ENCODE measurements around the gene PROX1.

Gene PROX1

GRCh38 chr1:214072426-214073157 lies 84.8 kb downstream of the PROX1 start:
- Mint-ChIP-seq H3K27me3 (ENCODE audit: low read depth, poor library complexity) (no peaks in the 10 kb centered on the region), H3K4me1 (peaks cover 96% of the 10 kb centered on the region), H3K9me3 (no peaks in the 10 kb centered on the region), H3K4me3 (peak overlapping the region; percentile 16), H3K27ac (no peak overlapping the region), H3K36me3 (ENCODE audit: low read depth) (no peaks in the 10 kb centered on the region)
- no peak for TF ChIP-seq CTCF (IDR thresholded peaks at IDR 0.05)
- DNase-seq = no peak

GRCh38 chr1:214074477-214074876 lies 86.7 kb downstream of the PROX1 start:
- no peak for TF ChIP-seq CTCF (IDR thresholded peaks at IDR 0.05)
- H3K4me3 Mint-ChIP-seq = peak overlapping the region; percentile 7
- H3K4me1 Mint-ChIP-seq = peaks cover 96% of the 10 kb centered on the region
- peak overlapping the region; percentile 64 for H3K27ac Mint-ChIP-seq
- peaks cover under 1% of the 10 kb centered on the region for H3K9me3 Mint-ChIP-seq
- no peaks in the 10 kb centered on the region for H3K27me3 Mint-ChIP-seq (ENCODE audit: low read depth, poor library complexity)
- no peak for DNase-seq
- no peaks in the 10 kb centered on the region for H3K36me3 Mint-ChIP-seq (ENCODE audit: low read depth)

- peaks cover 96% of the 10 kb centered on the region for H3K4me1 Mint-ChIP-seq
- H3K4me3 Mint-ChIP-seq = peak overlapping the region; percentile 69
- no peak for TF ChIP-seq CTCF (IDR thresholded peaks at IDR 0.05)
- no peaks in the 10 kb centered on the region for H3K27me3 Mint-ChIP-seq (ENCODE audit: low read depth, poor library complexity)
- no peak for DNase-seq
- peaks cover 7% of the 10 kb centered on the region for H3K9me3 Mint-ChIP-seq
- H3K36me3 Mint-ChIP-seq (ENCODE audit: low read depth) = no peaks in the 10 kb centered on the region
- H3K27ac Mint-ChIP-seq = peak overlapping the region; percentile 95
These were observed 87.7 kb downstream of the PROX1 start for GRCh38 chr1:214075305-214075998.

- peaks cover 88% of the 10 kb centered on the region for H3K4me1 Mint-ChIP-seq
- peak; percentile 23 for DNase-seq
- H3K4me3 Mint-ChIP-seq = peak overlapping the region; percentile 69
- H3K27me3 Mint-ChIP-seq (ENCODE audit: low read depth, poor library complexity) = no peaks in the 10 kb centered on the region
- peaks cover 7% of the 10 kb centered on the region for H3K9me3 Mint-ChIP-seq
- TF ChIP-seq CTCF (IDR thresholded peaks at IDR 0.05) = no peak
- H3K36me3 Mint-ChIP-seq (ENCODE audit: low read depth) = no peaks in the 10 kb centered on the region
- peak overlapping the region; percentile 95 for H3K27ac Mint-ChIP-seq
These were observed 88.4 kb downstream of the PROX1 start for GRCh38 chr1:214075999-214076707.

GRCh38 chr1:214076708-214077065 lies 88.9 kb downstream of the PROX1 start:
- DNase-seq = no peak
- no peak for TF ChIP-seq CTCF (IDR thresholded peaks at IDR 0.05)
- Mint-ChIP-seq H3K36me3 (ENCODE audit: low read depth) (no peaks in the 10 kb centered on the region), H3K27ac (peak overlapping the region; percentile 76), H3K4me1 (peaks cover 85% of the 10 kb centered on the region), H3K4me3 (peak overlapping the region; percentile 69), H3K27me3 (ENCODE audit: low read depth, poor library complexity) (no peaks in the 10 kb centered on the region), H3K9me3 (peaks cover 7% of the 10 kb centered on the region)

Measured in nephron progenitor cell (in vitro differentiated cells).